NCI-H187 treated with DMSO at 0.1 percent for 48 hours (cell line): ENCODE measurements around the gene RTN3.

Source experiments
- DNase-seq: peaks from one replicate; lab custom pipeline; 2025; lab: John Stamatoyannopoulos, UW

The RTN3 gene

DNA sequence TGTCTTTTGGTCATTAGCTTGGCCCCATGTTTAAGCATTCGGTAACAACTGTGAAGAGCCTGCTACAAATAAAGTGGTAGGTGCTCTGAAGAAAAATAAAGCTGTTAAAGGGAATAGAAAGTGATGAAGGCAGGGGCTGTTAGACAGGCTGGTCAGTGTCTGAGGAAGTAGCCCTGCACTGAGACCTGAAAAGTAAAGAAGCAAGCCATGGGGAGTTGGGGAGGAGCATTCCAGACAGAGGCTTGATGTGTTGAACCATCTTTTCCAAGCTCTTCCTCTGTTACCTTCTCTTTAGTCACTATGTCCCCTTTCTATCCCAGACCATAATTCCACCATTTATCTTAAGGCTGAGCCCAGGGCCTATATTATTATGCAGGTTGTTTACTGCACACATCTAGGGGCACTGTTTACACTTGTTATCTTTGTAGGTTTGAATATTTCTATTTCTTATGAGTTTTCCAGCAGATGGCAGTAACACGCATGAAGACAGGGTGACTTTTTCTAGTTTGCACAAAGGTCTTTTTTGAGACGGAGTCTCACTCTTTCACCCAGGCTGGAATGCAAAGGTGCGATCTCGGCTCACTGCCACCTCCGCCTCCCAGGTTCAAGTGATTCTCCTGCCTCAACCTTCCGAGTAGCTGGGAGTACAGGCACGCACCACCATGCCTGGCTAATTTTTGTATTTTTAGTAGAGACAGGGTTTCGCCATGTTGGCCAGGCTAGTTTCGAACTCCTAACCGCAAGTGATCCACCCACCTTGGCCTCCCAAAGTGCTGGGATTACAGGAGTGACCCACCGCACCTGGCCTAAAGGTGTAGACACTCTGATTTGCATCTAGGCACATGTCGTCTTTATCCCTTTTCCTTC is 64.2 kb downstream of the RTN3 start:
- no peak for DNase-seq

DNA sequence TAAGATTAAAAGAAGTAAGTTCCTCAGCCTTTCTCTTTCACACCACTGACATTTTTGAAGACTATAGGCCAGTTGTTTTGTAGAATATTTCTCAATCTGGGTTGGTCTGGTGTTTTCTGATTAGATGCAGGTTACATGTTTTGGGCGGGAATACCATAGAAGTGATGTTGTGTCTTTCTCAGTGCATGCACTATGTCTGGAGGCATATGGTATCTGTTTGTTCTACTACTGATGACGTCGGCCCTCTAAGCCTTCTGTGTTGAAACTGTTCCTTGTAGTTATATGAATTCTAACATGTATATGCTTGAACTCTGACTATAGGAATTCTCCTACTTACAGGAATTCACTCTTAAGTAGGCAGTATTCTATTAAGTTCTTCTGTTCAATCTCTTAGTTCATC is 65.7 kb downstream of the RTN3 start:
- no peak for DNase-seq

DNA sequence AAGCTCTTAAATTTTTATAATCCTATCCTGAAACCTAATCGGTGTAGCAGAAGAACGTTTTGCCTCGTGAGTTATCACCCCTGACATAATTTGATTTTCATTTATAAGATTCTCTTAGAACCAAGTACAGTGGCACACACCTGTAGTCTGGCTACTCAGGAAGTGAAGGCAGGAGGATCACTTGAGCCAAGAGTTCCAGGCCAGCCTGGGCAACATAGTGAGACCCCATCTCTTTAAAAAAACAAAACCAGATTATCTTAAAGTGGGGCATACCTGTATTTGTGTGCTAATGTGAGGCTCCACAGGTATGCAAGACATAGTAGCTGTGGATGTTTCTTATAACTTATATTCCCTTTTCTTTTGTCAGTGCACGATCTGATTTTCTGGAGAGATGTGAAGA is 68.3 kb downstream of the RTN3 start:
- no peak for DNase-seq

DNA sequence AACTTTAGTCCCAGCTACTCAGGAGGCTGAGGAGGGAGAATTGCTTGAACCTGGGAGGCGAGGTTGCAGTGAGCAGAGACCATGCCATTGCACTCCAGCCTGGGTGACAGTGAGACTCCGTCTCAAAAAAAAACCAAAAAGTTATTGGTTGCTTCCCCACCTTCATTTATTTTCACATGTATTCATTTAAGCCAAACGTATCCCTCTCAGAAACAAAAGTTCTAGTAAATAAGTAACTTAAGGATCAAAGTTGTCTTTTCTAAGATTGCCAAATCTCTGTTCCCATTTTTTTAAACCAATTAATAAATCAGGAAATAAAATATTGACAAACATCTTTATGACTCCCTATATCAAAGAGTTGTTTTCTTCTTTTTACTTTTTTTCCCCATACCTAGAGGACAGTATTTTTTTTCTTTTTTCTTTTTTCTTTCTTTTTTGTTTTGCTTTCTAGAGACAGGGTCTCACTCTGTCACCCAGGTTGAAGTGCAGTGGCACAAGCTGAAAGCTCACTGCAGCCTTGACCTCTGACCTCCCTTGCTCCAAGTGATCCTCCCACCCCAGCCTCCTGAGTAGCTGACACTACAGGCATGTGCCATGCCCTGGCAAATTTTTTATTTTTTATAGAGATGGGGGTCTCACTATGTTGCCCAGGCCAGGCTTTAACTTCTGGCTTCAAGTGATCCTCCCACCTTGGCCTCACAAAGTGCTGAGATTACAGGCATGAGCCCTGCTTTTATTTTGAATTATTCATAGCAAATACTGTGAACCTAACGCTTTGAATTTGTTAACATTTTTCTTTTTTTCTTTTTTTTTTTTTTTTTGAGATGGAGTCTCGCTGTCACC is 75.8 kb downstream of the RTN3 start:
- DNase-seq = no peak

DNA sequence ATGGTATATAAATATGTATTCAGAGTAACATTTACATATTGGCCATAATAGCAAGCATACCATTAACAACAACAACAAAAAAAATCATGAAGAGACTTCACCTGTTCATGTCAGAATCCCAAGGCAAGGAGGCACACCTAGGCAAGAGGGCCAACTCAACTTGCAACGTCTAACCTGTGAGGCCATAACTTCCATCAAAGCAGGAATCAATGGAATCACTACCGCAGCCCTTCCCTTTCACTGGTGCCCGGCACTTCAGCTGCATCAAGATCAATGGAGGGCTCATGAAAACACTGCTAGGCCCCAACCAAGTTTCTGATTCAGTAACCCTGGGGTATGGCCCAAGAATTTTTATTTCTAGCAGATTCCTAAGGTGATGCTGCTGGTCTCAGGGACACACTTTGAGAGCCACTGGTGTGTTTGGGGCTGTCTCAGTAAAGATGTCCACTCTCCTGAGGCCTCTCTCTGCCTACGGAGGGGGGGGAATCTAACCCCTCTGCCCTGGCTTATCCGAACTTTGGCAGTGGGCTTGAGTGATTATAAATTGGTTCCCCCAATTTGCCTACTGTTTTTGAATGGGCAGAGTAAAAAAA is 79.3 kb downstream of the RTN3 start:
- DNase-seq = no peak

DNA sequence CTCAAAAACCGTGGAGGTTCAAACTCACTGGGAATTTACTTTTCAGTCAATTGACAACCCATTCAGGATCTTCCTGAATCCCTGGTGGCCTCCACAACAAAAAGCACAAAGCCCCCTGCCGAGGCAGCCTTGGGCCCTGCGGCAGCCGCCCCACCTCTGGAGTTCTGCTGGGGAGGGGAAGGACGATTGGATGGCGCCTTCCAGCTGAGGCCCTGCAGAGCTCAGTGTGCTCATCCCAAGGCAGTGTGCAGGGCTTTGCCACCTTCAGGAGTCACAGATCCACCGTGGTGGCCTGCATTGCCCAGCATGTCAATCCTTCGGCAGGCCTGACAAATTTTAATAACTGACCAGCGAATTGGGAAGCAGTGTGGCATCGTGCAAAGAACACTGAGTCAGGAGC is 79.9 kb downstream of the RTN3 start:
- DNase-seq = no peak

DNA sequence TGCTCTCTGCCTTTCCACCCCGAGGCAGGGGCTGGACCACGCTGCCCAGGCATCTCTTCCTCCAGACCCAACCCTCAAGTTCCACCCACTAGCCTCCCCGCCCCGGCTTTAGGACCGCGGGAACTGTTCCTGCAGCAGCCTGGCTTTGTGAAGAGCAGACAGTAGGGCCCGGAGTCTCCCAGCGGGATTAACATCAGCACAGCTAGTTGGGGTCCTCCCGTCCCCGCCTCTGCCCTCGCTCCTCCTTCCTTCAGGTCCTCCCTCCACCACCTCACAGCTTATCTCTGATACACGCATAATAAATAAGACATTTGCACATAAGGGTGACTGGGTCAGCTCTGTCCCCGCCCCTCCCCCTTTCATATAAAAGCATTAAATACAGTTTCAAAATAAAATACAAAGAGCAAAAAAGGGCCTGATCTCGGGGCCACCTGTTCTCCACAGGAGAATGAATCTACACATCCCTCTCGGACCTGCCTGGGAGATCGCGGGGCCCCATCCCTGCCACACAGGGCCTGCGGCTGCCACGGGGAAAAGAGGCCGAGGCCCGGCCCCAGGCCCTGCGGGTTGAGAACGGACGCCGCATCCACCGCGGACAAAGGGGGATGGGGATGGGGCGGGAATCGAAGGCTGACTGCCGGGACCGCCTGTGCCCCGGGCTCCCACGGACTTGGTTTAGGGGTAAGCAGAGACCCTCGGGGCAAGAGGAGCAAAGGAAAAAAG is 80.8 kb downstream of the RTN3 start:
- no peak for DNase-seq

DNA sequence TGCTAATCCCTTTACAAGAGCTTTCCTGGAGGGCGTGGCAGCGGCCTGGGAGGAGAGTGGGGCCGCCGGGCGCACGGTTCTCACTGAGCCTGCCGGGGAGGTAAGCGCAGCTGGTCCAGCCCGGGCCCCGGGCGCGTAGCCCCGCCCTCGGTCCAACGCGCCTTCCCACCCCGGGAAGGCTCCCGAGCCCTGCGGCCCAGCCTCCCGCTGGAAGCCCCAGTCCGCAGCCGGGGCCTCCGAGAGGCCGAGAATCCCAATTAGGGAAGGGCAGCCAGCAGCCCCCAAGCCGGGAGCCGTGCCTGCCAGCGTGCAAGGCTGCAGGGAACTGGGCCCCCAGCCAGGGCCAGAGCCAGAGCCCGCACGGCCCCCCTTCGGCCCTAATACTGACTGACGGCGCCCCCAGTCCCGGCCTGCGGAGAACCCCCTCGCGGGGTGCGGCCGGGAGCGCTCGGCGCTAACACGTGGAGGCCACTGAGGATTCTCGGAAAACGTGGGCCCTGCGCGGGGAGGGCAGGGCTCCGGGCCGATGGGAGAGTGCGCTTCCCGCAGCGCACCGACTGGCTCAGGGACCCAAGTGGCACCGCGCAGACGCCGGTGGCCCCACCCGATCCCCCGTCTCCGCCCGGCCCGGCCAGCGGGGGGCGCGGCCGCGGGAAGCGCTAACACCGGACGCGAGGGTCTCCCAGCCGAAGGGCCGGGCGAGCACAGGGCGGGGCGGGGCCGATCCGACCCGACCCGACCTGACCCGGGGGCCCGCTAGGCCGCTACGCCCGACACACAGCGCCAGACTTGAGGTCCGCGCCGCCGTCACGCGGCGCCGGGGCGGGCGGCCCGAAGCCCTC is 81.6 kb downstream of the RTN3 start:
- no peak for DNase-seq

DNA sequence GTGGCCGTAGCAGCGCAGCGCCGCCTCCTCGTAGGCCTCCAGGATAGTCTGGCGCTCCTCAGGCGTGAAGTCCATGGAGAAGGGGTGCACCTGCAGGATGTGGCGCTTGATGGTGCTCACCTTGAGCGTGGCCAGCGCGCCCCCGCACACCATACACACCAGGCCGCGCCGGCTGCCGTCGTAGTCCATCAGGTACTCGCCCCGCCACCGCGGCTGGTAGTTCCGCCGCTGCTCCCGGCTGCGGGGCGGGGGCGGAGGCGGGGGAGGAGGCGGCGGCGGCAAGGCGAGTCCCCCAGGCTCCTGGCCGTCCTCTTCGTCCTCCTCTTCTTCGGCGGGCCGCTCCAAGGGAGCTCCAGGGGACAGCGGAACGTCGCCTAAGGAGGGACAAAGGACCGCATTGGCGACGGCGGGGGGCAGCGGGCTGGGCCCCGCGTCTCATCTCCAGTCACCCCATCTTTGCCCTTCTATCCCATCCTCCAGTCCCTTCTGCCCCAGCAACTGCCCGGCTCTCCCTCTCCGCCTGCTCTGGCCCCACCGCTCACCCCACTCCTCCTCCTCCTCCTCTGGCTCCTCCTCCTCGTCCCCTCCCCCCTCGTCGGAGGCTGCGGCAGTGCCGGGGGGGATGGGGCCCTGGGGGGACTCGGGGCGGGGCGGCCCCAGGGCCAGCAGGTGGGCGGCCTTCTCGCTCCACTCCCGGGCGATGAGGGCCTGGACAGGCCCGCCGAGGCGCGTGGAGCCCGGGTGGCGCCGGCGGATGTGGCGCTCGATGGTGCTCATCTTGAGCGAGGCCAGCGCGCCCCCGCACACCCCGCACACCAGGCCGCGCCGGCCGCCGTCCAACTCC is 82.4 kb downstream of the RTN3 start:
- no peak for DNase-seq

DNA sequence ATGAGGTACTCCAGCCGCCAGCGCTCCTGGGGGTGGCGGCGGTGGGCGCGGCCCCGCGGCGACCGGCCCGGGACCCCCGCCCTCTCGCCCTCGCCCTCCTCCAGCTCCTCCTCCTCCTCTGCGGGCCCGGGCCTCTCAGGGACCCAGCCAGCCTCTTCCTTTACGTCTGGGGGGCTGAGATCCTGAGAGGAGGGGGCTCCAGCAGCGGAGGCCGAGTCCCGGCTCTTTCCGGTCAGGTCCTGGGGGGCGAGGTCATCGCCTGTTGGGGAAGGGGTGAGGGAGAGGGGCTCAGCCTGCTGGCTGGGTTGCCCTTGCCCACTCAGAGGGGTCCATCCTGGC is 83.0 kb downstream of the RTN3 start:
- no peak for DNase-seq

DNA sequence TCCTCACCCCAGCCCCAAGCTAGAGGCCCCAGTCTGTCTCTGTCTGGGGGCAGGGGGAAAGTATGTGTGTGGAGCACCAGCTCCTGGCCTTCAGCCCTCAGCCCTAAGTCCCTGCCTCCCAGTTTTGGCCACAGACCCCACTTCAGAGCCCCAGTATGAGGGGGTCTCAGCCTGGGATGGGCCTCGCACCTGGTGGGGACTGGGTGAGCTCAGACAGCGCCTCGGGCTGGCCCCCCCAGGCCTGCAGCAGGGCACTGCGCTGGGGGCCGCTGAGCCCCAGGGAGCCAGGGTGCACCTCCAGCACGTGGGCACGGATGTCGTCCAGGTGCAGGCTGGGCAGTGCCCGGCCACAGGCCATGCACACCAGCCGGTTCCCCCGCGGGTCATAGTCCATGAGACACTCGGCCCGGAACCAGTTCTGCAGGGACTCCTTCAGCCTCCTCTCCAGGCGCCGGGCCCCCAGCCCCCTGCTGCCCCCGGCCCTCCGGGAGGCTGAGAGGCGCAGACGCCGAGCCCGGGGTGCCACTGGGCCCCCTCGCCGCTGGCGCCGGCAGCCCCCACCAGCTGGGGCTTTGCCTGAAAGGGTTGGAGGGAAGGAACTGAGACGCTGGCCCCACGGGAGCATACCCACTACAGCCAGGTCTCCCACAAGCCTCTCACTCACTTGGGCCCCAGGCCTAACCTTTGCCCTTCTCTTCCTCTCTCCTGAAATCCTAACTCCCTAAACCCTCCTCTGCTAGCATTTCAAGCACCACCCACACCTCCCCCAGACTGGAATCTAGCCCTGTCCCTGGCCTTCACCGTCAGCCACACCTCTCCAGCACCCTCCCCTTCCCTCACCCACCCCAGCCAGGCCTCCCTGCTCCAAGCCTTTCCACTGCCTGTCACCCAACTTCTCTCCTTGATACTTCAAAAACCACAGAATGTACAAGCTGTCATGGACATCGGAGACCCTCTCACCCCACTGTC is 83.7 kb downstream of the RTN3 start:
- no peak for DNase-seq

DNA sequence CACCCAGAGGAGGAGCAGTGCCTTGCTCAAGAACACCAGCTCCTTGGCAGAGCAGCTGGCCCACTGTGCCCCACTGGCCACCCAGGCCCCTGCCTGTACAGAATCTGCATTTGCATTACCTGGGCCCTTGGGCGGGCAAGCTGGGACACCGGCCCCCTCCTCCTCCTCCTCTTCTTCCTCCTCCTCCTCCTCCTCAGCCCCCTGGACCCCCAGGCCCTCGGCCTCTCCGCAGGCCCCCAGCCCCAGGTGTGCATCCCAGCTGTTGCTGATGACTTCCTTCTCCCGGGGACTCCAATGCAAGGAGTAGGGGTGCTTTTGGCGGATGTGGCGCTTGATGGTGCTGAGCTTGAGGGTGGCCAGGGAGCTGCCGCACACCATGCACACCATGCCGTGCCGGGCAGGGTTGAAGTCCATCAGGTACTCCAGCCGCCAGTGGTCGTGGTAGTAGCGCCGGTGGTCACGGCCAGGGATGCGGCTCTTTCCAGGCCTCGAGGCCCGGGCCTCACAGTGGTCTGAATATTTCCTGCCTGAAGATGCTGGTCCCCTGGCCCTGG is 84.5 kb downstream of the RTN3 start:
- no peak for DNase-seq

DNA sequence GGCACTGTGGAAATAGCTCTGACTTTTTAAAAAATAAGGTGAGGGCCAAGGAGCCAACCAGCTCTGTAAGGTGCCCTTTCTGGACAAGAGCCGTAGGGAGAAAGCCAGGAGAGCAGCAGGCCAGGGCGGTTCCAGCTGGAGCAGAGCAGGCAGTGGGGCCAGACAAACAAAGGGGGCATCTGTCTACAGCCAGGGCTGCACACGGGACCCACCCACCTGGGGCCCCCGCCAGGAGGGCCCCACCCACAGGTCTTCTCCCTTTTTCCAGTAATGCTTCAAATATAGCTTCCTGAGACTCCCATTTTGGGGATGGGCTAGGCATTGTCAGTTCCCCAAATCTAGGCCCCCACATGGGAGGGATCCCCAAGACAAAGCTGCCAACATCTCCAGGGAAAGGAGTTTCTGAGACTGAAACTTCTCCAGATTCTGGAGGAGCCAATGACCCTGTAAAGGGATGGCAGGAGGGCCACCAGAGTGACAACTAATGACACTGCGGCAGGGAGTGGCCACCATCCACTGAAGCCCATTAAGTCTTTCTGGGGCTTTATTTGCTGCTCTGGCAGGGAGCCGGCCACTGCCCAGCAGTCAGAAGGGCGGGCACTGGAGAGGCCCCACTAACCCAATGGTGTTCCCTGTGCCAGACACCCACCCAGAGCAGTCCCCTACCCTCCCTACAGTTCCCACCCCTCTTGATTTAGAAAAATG is 85.4 kb downstream of the RTN3 start:
- no peak for DNase-seq

DNA sequence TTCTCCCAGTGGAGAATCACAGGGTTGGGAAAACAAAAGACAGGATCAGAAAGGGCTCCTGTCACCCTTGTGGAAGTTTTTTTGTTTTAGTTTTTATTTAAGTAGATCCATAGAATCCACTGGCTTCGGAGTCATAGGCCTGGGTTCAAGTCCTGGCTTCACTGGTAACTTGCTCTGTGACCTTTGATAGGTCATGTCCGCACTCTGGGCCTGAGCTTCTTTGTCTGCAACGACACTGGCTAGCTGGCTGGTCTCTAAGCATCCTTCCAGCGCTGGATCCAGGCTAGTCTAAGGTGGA is 85.9 kb downstream of the RTN3 start:
- no peak for DNase-seq

DNA sequence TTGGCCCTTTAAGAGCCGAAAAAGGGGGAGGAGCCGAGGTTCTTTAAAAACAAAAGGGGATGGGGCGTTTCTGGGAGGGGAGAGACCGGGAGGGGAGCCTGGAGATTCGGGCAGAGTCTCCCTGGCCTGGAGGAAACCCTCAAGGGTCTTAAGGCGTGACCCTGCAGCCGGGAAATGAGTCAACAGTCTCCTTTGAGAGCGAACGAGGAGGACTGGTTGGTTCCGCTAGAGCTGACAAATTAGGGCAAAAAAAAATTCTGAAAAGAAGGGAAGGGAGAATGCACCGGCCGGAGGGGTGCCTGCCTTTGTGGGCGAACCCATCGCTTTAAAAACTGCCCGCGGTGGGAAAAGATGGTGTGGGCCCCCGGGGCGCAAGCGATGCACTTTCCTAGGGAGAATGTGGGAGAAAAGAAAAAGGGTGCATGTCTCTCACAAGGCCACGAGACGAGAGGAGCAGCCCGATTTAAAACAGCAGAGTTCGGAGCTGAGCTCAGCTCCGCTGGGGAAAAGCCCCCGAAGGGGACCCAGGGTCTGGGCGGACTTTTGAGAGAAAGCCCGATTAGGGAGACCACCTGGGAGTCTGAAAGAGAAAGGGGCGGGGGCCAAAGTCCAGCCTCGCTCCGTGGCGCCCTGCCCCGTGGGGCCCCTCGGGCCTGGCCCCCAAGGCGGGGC is 86.4 kb downstream of the RTN3 start:
- DNase-seq = peak; percentile 21

DNA sequence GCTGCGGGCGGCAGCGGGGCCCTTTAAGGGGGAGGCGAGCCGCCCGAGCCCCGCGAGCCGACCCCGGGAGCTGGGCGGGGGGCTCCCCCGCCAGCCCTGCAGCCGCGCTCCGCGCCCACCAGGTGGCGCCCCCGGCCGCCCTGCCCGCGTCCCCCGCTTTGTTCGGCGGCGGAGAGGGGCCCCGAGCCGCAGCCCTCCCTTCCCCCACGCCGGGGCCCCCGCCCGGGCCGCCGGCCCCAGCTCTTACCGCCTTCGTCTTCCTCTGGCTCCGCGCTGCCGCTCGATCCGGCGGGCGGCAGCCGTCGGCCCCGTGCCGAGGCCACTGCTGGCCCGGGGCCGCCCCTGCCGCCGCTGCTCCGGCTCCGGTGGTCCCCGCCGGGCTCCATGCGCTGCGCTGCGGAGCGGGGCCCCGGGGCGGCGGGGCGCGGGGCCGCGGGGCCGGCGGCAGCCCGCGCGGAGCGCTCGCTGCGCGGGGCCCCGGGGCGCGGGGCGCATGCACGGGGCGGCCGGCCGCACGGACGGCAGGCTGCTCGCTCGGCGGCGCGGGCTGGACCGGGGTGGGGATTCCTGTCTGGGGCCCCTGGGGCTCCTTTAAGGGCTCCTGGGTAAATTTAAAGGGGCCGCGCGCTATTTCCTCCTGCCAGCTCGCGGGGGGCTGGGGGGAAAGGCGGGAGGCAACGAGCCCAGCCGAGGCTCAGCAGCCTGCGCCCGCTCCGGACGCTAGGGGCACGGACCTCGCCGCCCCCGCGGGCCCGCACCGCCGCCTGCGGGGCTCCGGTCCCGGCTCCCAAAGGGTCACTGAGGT is 87.1 kb downstream of the RTN3 start, which contains the start of gene ZFTA:
TSS of gene ZFTA (minus strand) at position 539 of the 805 bp plus-strand sequence. CDS start at position 386, 153 bp downstream.
- no peak for DNase-seq
